ENCODE data around the gene FOXR1. TPM values are rescaled to one million over a fixed set of nuclear protein-coding genes. Genes with fewer than 3 reads are reported as not detected.

The FOXR1 gene
- total and polyA plus RNA-seq, 2 of the 8 experiments (the other 6 are each of a cell fraction or from before 2014, with no cell fraction given), result not detected

DNA sequence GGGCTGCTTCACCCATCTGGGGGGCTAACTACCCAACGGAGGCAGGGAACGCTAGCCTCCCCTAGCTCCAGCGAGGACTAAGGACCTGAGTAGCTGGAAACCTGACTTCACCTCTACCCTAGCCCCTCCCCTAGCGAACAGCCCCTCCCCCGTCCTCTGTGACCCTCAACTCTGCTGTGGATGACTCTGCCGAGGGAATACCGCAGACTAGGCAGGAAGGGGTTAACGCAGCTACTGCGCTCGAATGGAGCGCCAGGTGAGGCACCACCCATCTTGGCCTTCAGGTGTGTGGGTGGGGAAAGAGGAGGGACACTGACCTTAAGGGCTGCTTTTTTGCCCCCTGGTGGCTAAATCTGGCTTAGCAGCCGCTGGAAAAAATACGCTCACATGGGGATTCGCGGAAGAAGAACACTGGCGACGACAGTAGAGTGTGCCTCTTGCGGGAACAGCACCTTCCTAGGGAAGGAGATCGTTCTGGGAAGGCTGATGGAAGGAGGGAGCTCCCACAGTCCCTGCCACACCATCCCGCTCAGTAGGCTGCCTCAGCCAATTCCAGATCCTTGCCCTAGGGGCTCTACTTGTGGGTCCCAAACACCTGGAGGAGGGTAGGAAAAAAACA lies 41.4 kb upstream of the FOXR1 start (continued):
- TF ChIP-seq HDAC2 (IDR thresholded peaks at IDR 0.05; ENCODE audit: borderline replicate concordance in 1 of 2, low read depth in 2 of 2, low read length in 2 of 2) (peak in 1 of 2 experiments; percentile 79; a peak in 2 of 4 replicates), ATF3 (IDR thresholded peaks at IDR 0.05; ENCODE audit: insufficient read depth, low read depth, low read length) (no peak), SAP30 (IDR thresholded peaks at IDR 0.05; ENCODE audit: insufficient read depth, insufficient replicate concordance, low read length) (no peak), SIRT6 (IDR thresholded peaks at IDR 0.05; ENCODE audit: low read length) (no peak), SP2 (IDR thresholded peaks at IDR 0.05; ENCODE audit: low read length) (no peak), BACH1 (IDR thresholded peaks at IDR 0.05; ENCODE audit: low read length) (peak; percentile 54; the same call in 1 of the 2 replicates), CTBP2 (IDR thresholded peaks at IDR 0.05; ENCODE audit: borderline replicate concordance, insufficient read depth, insufficient read length, low read length) (no peak), SRF (IDR thresholded peaks at IDR 0.05; ENCODE audit: low read depth, low read length) (no peak), USF2 (IDR thresholded peaks at IDR 0.05; ENCODE audit: low read length) (no peak), TAF7 (optimal IDR thresholded peaks at IDR 0.05; ENCODE audit: borderline replicate concordance, low read depth, low read length) (peak; percentile 72), GTF2F1 (IDR thresholded peaks at IDR 0.05; ENCODE audit: borderline replicate concordance, low read depth, low read length) (no peak), RNF2 (IDR thresholded peaks at IDR 0.05; ENCODE audit: borderline replicate concordance, low read depth, low read length, missing control alignments, poor library complexity, severe bottlenecking) (no peak), POLR2A (IDR thresholded peaks at IDR 0.05; ENCODE audit: control extremely low read depth in 1 of 2, low read depth in 2 of 2, low read length in 2 of 2) (peak in 1 of 2 experiments; percentile 43; a peak in 1 of 3 replicates), SP1 (IDR thresholded peaks at IDR 0.05; ENCODE audit: low read depth, low read length) (peak; percentile 90), TAF1 (IDR thresholded peaks at IDR 0.05; ENCODE audit: low read depth, low read length) (peak; percentile 64; the same call in 1 of the 2 replicates), NANOG (IDR thresholded peaks at IDR 0.05; ENCODE audit: insufficient read depth, low read depth, low read length, poor library complexity, severe bottlenecking) (no peak), NRF1 (IDR thresholded peaks at IDR 0.05; ENCODE audit: low read depth, low read length) (no peak), POU5F1 (IDR thresholded peaks at IDR 0.05; ENCODE audit: low read depth, low read length) (no peak), RFX5 (IDR thresholded peaks at IDR 0.05; ENCODE audit: borderline replicate concordance, low read depth, low read length) (no peak), SIN3A (conservative IDR thresholded peaks at IDR 0.05 in 1 of 2, IDR thresholded peaks at IDR 0.05 in 1 of 2; ENCODE audit: low read depth in 1 of 2, low read length in 2 of 2) (peak; percentile 70 to 95; a peak in 2 of 4 replicates)
- TF ChIP-seq, protein P1, sequence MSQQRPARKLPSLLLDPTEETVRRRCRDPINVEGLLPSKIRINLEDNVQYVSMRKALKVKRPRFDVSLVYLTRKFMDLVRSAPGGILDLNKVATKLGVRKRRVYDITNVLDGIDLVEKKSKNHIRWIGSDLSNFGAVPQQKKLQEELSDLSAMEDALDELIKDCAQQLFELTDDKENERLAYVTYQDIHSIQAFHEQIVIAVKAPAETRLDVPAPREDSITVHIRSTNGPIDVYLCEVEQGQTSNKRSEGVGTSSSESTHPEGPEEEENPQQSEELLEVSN (IDR thresholded peaks at IDR 0.05), result peak; percentile 16; the same call in 1 of the 2 replicates

Measured in H1 (cell line).